ENCODE data around the gene C10orf71.

Gene C10orf71, protein sequence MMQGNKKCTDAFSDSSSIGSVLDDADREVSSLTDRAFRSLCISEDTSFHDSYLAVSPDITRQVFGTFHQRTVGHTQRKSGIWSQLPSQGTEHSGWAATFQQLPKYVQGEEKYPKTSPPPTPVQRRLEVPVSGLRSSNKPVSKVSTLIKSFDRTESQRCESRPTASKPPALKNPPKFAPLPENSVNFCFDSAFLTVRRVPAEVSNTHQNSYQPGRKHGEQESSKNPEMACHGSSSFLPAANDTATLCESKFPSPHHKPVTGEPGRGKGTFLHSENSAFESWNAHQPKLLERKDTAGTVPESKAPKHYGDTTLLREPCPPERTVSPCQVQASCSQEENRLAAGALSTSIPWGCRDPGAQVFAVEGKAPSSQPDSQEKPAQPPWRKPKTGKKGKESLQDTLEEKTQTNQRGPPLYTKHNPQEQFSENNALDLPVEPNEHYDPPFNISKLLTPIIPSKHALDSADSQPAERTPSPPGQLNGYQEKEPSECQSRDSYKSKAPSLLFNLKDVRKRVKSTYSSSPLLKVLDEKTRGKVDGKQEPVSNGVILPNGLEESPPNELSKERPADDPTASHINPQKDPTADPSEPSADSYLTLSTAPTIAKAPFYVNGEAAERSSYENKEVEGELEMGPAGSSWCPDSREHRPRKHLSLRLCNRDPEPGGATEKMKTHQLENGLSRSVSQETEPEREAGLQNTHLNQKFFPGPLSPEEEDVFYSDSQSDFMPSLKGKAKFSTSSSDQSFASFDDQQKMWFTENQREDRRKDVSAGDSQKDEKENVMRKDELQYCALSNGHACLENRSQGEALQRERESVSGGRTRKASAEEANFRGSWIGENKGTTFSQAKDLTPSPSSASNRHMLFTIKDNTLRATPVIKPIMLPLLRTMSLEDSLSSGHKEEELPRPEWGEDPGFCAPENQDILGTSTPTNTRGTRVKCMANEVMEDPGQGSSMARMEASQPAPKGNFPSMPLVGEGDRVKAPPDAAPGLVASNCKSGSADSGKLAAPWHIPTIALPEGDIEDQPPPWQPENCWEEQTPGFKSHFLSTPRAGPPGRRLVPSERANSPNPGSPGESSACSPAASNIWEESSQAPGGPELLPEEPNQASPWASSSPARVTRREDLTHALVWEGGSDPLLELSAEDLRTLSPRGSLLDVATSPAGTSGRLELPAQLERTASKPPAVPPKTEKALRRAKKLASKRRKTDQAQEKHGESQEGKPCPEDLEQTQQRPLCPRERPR (N-terminal part only)

DNA sequence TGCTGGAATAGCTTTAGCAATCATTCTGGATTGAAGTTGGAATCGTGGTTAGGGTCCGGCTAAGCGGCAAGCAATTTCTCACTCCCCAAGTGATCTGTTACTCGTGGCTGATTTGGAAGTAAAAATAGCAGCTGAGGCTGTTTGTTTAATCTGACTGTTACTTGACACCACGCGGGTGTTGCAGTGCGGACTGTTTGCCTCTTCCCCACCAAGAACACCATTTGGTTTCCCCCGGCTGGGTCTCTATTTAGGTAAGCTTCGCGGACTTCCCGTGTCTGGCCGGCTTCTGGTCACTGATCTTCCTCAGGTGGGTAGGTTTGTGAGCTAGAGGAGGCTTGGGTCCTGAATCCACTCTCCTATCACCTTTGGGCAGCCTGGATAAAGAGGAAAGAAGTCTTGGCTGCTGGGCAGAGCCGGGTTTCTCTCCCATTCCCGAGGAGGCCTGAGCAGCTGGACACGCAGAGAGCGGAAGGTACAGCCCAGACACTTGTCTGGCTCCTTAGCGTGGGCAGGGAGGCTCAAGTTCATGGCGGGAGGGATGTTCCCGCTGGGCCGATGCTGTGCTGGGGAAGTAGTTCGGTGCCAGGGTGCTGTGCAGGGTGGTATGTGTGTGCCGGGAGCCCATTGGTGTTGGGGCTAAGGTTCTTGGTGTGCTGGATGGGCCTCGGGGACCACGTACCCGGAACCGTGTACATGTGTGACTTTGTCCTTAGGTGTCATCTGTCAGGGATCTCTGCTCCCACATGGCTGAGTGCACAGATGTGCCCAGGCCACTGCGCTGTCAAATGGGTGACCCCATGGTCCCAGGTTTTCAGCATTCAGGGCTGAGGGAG, at the start of gene C10orf71:
Gene C10orf71, plus strand, starts transcription at position 188 of the 833 bp plus-strand sequence. CDS start 23,376 bp downstream, outside the sequence.
- DNase-seq: no peak

DNA sequence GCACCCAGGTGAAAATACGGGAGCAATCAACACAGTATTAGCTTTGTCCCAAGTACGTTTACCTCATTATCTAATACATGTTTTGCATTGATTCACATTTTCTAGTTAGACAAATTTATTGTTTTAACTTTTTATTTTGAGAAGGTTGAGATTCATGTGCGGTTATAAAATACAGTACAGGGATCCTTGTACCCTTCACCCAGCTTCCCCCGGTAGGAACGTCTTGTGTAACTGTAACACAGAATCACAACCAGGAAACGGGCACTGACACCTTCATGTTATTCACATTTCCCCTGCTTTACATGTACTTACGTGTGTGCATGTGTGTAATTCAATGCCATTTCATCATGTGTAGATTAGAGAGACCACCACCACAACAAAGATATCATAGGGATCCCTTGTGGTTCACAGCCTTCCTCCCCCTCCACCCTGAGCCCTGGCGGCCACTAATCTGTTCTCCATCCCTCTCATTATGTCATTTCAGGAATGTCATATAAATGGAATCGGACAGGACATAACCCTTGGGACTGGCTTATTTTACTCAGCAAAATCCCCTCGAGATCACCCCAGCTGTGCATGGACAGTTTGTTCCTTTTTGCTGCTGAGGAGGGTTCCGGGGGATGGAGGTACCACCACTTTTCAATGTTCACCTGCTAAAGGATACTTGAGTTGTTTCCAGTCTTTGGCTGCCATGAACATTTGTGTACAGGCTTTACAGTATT, 46.5 kb upstream of the C10orf71 start:
- DNase-seq: no peak

DNA sequence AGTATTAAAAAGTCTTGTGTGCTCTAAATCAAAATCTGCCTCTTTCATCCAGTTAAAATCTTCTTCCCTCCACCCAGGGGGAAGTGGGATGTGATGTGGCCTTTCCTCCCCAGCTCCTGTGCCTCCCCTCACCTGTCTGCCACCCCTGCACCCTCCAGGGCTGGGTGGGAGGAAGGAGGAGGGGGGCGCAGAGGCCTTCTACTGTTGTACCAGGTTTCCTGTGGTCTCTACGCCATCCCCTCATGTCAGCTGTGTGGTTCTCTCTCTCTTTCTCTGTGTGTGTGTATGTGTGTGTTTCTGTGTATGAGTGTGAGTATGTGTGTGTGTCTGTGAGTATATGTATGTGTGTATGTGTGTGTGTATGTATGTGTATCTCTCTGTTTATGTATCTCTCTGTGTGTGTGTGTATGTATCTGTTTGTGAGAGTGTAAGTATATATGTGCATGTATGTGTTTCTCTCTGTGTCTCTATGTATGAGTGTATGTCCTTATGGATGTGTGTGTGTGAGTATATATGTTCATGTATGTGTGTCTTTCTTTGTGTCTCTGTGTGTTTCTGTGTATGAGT, 45.5 kb upstream of the C10orf71 start:
- DNase-seq: no peak

DNA sequence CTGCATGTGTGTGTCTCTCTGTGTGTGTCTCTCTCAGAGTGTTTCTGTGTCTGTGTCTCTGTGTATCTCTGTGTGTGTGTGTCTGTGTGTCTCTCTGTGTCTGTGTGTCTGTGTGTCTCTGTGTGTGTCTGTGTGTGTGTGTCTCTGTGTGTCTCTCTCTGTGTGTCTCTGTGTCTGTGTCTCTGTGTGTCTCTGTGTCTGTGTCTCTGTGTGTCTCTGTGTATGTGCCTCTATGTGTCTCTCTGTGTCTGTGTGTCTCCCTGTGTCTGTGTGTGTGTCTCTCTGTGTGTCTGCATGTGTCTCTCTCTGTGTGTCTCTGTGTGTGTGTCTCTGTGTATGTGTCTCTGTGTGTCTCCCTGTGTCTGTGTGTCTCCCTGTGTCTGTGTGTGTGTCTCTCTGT, 44.8 kb upstream of the C10orf71 start:
- DNase-seq: no peak

DNA sequence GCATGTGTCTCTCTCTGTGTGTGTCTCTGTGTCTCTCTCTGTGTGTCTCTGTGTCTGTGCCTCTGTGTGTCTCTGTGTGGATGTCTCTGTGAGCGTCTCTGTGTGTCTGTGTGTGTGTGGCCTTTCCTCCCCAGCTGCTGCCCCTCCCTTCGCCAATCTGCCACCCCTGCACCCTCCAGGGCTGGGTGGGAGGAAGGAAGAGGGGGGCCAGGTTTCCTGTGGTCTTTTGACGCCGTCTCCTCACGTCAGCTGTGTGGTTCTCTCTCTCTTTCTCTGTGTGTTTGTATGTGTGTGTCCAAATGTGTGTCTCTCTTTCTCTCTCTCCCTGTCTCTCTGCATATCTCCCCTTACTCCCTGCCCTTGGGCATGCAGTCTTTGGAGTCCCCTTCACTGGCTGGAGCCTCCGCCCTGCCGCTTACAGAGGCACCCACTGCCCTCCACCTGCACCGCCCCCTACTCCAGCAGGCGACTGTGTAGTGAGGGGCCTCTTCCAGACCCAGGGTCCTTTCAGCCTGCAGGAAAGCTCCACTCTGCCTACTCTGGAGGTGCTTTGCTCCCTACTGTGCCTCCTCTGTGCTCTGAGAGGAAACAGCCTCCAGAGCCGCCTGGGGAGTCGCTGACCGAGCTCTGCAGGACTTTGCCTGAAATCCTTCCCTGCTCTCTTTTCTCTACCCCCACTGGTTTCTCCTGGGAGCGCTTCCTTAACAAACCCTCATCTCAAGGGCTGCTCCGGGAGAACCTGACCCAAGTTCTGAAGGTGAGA, 44.2 kb upstream of the C10orf71 start:
- DNase-seq: no peak

DNA sequence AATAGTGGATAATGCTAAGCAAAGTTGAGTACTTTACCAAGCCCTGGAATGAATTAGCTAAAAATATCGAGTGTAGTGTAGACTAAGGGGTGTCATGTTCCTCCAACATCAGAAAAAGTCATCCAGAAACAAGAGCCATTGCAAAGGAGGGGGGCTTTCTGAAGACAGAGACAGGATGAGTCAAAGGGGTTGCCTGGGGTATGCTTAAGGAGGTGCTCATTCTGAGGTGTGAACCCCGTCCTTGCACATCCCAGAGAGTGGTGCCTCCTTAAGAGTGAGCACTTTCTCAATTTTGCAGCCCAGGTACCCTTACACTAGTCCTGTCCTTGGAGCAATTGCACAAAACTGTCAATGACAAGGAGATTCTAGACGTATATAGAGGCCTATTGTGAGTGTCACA, 43.1 kb upstream of the C10orf71 start:
- DNase-seq: no peak

DNA sequence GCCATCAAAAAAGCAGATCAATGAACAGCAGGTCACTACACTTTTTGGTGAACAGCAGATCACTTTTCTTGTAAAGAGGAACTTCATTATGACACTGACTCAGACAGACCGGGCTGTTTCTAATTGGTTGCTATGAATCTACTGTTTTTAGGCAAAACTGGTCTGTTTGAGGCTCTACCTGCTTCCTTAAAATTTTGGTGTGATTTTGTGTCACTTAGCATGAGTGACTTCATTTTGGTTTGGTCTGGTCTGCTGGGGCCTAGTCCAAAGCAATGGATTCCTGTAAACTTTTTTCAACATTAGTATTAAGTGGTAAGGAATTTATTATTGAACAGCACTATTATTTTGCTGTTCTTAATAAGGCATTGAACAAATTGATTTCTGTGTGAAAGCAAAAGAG, 41.8 kb upstream of the C10orf71 start:
- no peak for DNase-seq

DNA sequence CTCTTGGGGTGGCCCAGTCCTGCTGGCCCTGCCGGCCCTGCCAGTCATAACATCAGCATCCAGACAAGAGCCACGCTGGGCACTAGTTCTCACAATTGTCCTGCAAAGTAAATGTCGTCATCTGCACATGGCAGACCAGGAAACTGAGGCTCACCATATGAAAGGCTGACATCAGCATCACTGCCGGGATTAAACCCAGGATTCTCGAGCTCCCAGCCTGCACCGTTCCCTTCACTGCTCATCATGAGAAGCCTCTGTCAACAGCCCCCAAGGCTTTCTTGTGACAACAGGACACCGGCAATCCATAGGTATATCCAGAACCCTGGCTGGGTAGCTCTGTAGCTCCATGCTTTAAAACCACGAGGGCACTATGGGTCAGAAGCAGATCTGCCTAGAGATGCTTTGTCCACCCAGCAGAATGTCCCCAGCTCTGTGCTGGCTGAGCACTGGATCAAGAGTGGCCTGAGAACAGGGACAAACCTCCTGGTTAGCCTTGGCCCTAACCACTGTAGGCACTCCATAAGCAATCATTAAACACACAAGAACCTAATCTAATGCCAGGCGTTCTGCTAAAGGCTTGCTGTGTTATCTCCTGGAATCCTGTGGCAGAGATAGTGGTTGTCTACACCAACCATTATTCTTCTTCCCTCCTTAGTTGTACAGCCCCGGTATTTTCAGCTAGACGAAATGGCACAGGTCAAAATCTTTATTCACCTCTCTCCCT, 41.2 kb upstream of the C10orf71 start:
- DNase-seq: no peak

DNA sequence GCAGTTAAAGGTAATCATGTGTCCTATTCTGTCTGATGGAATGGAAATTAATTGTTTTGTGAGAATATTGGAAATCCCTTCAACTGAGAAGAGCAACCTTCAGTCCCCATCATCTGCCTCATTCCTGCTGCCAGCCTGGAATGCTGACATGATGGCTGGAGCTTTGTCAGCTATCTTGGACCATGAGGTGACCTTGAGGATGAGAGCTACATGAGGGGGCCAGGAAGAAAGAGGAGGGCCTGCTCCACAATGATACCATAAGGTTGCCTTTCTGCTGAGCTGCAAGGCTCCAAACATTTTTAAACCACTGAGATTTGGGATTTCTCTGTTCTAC, 40.7 kb upstream of the C10orf71 start:
- DNase-seq: no peak

DNA sequence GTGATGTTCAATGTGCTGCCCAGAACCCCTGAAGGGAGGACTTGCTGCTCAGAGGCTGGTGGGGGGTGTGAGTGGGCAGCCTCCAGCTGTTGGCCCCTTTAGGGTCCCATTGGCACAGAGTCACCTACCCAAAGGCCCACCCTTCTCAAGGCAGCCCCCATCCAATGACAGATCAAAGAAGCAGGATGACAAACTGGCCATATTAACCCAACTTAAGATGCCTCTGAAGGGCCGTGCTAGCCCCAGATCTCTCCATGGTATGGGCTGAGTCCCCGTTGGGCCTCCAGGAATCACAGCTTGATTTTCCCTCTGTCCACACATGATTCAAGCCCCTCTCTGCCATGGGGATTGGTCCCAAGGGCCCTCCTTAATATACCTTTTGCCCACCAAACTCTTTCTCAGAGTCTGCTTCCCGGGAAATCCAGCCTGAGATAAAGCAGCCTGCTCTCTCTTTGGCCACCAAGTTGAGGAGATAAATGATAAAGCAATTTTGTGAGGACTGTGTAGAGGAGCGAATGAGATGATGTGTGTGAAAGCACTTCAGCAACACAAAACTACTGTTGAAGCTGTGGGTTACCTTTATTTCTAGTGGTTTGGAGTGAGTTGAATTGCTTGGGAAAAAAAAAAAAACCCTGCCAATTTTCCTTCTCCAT, 38.2 kb upstream of the C10orf71 start:
- DNase-seq: no peak

DNA sequence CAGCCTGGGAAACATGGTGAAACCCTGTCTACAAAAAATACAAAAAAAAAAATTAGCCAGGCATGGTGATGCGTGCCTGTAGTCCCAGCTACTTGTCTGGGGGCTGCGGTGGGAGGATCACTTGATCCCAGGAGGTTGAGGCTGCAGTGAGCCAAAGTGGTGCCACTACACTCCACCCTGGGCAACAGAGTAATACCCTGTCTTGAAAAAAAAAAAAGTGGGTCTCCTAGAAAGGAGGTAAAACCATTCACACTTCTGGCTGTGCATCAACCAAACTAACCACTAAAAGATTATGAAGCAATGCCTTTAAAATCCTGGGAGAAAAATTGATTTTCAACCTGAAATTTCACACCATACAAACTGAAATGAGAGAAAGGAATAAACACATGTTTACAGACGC, 35.4 kb upstream of the C10orf71 start:
- DNase-seq: no peak

DNA sequence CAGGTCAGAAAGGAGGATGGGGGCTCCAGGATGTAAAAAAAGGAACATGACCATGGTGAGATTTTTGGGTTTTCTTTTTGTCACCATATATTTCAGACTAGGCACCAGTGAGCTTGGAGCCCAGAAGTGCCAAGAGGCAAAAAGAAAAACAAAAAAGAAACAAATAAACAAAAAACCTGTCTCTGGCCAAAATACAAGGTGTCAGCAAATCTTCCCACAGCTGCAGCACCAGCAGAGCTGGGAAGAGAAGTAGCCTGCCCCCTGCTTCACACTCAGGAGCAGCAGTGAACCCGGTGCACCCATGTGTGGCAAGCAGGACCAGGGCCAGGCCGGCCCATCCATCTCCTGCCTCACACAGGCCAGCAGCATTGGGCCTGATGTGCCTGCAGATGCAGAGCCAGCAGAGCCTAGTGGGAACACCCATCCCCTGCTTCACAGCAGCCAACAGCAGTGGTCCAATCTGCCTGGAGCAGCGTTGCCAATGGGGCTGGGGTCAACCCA, 34.7 kb upstream of the C10orf71 start:
- DNase-seq: no peak

DNA sequence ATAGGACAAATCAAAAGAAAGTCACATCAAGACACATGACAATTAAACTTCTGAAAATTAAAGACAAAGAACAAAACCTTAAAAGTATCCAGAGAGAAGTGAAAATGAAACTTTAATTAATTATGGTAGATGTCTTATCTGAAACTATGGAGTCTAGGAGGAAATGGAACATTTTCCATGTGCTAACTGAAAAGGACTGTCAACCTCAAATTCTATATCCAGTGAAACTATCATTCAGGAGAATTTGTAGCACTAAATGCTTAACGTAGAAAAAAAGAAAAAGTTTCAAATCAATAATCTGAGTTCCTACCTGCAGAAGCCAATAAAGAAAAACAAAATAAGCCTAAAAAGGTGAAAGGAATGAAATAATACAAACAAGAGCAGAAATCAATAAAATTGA, 33.1 kb upstream of the C10orf71 start:
- DNase-seq: no peak

DNA sequence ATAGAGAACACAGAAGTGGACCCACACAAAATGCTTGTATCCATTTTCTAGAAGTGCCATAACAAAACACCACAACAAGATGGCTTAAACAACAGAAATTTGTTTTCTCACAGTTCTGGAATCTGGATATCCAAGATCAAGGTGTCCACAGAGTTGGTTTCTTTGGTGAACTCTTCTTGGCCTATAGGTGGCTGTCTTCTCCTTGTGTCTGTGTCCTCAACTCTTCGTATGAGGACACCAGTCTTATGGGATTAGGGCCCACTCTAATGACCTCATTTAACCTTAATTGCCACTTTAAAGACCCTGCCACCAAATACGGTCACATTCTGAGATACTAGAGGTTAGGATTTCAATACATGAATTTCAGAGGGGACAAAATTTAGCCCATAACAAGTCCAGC, 30.8 kb upstream of the C10orf71 start:
- DNase-seq: no peak

DNA sequence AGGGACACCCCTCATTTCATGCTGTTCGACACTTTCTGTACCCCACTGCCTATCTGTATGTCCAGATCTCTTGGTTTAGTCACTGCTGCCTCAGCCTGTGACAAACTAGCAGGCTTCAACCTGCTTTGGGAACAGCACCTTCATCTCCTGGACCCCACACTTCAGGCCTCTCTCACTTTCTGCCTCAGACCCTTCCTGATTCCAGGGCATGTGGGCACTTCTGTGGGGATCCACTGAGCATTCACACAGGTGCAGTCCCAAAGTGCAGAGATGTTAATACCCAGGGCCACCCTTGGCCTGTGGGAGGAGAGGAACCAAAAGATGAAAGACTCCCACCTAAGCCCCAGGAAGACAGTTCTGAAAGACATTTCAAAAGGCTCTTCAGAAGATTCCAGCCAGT, 29.4 kb upstream of the C10orf71 start:
- no peak for DNase-seq

DNA sequence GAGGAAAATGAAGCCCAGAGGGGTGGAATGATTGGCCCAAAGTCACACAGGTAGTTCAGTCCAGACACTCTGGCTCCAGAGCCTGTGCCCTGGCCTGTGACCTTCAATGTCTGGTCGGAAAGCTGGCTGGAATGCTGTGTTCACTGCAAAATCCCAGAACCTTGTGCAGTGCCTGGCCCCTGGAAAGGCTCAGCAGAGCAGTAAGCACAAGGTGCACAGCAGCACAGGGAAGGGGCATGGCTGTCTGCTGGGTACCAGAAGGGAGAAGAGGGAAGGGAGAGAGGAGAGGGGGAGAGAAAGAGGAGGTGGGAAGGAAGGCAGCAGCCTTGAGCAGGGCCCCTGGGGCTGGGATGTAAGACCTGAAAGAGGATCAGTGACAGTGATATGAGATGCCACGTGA, 28.4 kb upstream of the C10orf71 start:
- no peak for DNase-seq

DNA sequence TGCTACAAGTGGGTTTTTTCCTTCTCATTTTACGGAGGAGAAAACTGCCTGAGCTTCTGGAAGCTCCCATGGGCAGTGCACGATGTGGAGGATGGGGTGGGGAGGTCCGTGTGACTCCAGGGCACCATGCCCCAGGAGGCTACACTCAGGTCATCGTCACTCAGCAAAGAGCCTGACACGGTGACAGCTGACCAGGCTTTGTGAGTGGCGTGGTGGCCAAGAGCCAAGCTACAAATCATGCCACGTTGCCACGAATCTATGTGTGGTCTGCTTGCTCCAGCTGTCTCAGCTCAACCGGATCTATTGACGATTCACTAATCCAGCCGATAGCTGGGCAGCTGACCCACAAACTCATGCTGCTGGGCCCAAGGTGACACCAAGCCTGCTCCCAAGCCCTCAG, 27.6 kb upstream of the C10orf71 start:
- no peak for DNase-seq

DNA sequence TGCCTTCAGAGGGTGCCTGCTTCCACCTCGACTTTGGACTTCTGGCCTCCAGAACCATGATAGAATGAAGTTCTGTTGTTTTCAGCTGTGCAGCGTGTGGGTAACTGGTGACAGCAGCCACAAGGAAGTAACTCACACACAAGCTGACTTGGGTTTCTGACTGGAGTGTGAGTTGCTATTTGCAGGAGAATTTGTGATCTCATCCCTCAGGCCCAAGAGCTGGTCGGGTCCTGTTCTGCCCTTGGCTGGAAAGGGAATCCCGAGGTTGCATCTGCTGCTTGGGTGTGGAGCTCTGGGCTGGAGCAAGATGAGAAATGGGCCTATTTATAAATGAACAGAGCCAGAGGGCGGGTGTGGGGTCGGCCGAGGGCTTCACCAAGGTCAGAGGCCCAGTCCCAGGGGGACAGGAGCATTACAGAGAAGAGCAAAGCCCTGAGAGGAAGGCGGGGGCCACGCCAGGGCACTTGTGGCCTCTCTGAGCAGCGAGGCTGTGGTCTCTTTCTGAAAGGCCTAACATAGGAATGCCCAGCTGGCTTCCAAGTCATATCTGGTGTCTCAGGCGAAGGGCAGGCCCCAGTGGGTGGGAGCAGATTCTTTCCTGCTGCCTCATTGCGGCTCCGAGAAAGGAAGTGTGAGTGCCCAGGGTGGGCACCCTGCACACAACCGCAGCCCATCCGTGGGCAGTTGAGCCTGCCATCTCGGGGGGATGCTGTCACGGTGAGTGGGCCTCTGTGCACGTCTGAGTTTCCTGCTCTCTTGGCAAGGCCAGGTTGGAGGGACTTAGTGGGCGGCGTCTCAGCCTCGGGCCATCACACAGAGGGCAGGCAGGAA, 26.5 kb upstream of the C10orf71 start:
- DNase-seq: no peak

Measured in NCI-H774 (cell line).